HG03558 (cell line): ENCODE results near the gene GZF1.

Source experiments
- ATAC-seq: cut with Tn5 transposase; IDR thresholded peaks from one replicate; pipeline ENCODE4 v1.9.1; 2021; ENCODE audit warnings: moderate number of reproducible peaks; ENCODE audit not compliant: unreplicated experiment; ENCODE audit errors: extremely low read depth

The GZF1 gene

DNA sequence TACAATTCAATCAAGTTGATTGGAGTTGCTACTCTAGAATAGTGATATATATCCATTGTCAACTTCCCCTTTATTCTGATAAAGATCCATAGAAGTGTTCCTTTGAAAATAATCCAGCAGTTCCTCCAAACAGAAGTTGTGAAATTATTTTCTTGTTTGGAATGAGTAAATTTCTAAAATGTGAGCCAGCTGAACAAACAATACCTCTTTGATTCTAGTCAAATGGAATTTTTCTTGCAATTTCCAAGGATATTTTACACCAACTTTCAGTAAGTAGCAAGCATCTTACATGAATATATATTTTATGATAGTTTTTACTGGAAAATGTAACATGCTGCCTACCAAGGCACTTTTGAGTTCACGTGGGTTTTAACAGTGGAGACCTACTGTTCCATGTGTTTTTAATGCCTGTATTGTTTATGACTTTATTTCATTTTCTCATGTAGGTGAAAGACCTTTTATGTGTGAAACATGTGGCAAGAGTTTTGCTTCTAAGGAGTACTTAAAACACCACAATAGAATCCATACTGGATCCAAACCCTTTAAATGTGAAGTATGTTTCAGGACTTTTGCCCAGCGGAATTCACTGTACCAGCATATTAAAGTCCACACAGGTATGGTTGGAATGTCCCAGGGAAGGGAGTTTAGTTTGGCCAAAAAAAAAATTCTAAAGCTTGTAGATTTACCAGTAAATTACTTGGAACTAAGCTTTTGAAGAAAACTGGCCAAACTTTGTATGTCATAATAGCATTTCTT lies 6.5 kb downstream of the GZF1 start:
- ATAC-seq: no peak

DNA sequence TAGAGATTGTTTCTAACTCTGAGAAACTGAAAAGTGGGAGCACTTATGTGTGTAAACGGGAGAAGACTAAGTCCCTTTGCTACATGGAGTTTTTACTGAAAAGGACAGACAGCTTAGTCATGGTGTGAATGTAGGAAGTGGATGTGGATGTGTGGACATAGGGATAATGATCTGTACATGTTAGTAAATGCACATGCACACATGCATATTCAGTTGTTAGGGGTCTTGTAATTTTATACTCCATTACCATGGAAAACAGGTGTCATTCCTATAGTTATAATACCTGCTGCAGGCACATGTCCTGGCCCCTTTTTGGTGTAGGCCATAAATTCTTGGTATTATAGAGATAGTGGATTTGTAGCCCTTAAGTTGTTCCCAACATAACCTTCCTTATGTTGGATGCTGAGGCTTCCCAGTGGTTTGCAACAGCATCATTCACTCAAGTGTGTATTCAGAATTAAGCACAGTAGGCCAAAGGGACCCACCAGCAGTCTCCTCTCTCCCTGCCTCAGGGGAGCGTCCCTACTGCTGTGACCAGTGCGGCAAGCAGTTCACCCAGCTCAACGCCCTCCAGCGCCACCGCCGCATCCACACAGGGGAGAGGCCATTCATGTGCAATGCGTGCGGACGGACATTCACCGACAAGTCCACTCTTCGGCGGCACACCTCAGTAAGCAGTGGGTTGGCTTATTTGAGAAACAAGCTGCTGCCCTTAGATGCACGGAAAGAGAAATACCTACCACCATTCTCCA lies 7.3 kb downstream of the GZF1 start:
- no peak for ATAC-seq

DNA sequence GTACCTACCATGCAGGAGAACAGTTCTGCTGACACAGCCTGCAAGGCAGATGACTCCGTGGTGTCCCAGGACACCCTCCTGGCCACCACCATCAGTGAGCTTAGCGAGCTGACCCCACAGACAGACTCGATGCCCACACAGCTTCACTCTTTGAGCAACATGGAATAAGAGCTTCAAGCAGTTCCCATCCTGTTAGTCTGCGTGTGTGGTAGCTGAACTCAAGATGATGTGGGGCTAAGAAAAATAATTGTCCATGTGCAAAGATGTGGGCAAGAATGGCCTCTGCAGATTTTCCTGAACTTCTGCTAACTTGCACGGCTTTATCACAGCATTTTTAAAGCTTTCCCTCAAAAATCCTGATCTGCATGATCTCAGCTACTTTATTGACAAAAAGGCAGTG lies 8.3 kb downstream of the GZF1 start:
- ATAC-seq: no peak

DNA sequence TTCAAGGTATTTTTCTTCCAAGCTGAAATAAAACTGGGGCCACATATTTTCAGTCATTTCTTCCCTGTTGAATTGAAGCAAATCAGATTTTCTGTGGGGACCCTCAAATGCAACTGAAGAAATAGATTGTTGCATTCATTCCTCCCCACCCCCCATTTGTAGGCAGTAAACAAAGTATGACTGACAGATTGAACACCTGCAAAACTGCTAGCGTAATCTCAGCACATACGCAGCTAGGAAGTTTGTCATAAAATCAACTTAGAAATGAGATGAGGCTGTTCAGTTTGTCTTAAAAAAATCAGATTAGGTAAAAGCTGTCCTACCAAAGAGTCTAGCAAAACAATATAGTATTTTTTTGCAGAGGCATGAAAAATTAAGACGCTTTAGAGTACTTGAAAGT lies 8.9 kb downstream of the GZF1 start:
- no peak for ATAC-seq

DNA sequence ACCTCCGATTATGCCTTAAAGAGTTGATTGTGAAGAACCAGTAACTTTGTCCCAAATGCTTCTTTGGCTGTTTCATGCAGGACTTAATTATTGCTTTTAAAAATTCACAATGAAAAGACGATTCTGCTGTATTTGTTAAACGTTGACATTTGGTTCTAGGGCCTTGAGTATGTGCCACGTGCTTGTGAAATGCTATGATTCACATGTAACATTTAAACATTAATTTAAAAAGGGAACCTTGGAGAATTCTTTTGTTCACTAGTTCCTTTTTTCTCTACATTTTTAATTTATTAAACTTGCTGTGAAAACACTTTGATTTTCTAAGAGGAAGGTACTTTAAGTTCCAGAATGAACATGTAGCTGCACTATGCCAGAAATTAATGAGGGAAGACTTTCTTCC lies 9.5 kb downstream of the GZF1 start:
- no peak for ATAC-seq

DNA sequence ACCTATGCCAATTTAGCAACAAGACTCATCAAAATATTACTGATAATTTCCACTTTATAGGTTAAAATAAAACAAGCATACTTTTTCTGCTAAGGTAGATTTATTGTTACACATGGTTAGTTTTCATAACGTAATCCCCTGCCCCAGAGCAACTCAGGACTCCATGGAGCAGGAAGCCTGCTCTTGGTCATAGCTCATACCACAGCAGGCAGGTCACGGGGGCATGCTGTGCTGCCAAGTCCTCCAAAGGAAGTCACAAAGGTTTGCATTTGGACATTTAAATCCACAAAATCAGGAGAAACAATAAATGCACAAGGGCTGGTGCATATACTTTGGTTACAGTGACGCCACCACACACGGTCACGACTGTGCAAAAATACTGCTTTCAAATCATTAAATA lies 12.5 kb downstream of the GZF1 start:
- no peak for ATAC-seq

DNA sequence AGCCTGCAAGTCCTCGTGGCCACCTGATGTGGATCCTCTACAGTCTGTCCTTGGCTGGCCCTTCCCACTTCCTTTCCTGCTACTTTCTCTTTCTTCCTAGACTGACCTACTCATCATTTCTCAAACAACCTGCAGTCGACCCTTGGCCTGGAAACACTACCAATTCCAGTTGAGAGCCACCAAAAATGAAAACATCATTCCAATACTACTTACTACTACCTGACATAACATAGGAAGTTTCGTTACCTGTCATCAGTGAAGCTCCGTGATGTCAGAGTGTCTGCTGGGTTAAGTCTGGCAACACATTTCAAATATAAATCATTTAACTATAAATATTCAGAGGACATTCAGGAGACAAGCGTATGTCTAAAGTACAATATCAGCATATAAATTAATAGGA lies 13.8 kb downstream of the GZF1 start:
- ATAC-seq: no peak

DNA sequence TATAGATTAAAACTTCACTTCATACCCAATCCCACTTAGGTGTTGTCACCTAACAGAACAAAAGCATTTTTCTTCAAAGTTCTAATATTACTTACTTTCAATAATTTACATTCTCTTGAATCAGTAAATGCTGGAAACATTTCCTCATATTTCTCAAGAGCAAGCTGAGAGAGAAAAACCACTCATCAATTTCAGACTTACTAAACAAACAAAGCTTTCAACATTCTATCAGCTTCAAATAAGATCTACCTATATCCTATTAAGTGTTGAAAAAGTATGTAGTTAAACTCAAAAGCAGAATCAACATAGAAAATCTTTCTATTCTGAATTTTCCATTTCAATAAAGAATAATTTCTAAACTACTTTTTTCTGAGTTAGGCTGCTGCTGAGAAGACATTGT lies 17.8 kb downstream of the GZF1 start:
- ATAC-seq: no peak

DNA sequence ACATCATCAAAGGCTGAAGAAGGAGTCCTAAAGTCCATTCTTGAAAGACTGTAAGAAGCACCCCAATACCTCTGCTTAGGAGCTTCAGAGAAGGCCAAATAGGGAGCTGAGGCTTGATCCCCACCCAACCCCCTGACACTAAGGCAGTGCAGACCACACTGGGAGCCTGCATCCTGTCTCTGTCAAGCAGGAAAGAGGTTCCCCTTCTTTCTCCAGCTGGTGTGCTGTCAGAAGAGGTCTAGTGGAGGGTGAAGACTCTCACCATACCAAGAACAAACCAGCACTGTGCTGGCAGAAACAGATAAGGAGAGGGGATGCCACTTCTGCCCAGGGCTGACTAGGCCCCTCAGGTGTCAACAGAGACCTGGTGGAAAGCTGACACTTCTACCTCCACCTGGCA lies 19.9 kb downstream of the GZF1 start:
- no peak for ATAC-seq

DNA sequence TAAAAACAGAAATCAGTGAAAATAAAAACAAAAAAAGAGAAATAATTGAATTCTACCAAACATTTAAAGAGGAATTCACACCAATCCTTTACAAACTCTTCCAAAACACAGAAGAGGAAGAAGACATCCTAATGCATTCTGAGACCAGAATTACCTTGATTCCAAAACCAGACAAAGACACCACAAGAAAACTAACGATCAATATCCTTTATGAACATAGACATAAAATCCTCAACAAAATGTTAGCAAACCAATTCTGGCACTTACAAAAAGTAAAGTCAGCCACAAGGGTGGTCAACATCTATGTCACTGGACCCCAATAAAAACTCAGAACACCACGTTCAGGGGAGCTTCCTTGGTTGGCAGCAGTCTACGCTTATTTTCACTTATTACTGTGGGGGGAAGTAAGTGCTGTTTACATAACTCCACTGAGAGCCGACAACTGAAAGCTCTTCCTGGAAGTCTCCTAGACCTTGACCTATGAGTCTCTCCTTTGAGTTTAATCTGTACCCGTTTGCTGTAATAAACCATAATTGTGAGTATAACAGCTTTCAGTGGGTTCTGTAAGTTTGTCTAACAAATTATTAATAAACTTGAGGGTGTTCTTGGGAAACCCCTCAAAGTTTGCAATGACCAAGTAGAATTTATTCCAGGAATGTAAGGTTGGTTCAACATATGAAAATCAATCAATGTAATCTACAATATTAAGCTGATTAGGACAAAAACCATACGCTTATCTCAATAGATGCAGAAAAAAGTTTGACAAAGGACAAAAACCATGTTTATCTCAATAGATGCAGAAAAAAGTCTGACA lies 24.5 kb downstream of the GZF1 start:
- ATAC-seq: no peak

DNA sequence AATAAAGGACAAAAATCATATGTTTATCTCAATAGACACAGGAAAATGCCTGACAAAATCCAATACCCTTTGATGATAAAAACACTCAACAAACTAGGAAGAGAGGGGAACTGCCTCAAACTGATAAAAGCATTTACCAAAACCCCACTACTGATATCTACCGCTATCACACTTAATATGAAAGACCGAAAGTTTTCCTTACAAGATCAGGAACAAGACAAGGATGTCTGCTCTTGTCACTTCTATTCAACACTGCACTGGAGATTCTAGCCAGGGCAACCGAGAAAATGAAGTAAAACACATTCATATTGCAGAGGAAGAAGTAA lies 25.1 kb downstream of the GZF1 start:
- no peak for ATAC-seq

DNA sequence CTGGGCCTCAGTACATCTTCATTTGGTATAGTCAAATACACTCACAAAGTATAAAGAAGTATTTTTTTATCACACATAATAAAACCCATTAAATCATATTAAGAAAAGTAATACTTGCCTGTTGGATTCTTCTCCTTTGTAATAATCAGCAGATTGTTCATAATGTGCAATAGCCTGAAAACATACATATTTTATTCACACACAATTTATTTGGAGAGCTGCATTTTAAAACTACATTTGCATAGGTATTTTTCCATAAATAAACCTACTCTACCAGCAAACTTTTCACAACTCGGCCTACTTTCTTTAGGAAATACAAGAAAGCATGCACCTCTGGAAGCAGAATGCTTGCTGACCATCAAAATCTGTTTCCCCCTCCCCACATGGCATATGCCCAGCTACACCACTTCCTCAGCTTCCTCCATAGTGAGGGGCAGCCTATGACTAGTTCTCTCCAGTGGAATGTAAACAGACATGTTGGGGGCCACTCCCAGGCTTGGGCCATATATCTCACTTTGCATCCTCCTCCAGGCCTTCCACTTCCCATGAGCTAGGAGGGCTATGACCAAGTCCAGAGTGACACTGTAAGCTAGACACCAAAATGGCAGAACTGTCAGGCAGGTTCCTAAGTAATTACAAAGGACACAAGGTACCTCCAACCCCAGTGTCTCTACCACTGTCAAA lies 28.3 kb downstream of the GZF1 start:
- ATAC-seq: no peak

DNA sequence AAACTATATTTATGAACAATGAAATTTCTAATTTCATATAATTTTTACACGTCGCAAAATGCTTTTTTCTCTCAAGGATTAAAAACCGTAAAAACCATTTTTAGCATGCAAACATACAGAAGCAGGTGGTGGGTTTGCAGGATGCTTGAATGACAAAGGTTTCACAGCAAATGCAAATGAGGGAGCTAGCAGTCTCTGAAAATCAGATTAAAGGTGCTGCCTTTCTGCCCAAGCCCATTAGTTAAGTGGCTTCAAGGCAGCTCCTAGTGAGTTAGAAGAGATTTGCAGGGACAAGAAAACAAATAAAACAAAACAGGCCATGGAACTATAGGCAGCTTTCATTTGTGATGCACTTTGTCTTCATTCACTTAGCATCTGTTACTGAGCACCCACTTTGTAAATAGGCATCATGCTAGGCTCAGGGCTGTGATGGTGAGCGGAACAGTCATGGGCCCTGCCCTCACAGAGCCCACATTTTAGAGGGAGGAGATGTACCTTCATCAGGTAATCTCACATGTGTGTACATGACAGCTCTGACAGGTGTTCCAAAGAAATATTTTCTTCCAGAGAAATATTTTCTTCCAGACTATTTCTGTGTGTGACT lies 29.8 kb downstream of the GZF1 start:
- no peak for ATAC-seq

DNA sequence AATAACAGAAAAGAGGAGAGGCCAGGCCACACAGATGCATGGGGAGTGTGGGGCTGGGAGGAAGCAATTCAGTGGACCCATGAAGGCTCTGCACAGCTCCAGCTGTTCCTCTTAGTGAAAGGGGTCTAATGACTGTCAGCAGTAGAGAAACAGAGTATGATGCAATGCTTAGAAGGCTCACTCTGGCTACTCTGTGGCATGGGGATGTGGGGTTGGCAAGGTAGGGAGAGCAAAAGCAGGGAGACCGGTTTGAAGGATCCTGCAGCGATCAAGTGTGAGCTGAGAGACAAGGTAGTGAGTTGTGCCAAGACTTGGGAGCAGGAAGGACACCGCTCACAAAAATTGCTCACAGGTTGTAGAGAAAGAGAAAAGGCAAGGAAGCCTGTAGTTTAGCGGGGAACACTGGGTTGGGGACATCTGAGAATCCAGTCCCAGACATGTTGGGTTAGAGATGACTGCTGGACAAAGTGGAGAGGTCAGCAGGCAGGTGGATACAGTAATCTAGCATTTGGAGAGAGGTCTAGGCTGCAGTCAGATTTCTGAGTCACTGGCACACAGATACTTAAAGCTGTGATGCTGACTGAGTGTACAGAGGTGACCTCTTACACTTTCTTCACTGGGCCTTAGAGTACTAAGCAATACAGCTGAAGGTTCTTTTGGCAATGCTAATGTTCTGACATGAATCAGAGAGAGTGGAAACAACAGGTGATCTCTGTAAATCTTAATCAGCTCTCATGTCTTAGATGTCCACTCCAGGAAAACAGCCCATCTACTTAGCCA lies 32.2 kb downstream of the GZF1 start:
- no peak for ATAC-seq

DNA sequence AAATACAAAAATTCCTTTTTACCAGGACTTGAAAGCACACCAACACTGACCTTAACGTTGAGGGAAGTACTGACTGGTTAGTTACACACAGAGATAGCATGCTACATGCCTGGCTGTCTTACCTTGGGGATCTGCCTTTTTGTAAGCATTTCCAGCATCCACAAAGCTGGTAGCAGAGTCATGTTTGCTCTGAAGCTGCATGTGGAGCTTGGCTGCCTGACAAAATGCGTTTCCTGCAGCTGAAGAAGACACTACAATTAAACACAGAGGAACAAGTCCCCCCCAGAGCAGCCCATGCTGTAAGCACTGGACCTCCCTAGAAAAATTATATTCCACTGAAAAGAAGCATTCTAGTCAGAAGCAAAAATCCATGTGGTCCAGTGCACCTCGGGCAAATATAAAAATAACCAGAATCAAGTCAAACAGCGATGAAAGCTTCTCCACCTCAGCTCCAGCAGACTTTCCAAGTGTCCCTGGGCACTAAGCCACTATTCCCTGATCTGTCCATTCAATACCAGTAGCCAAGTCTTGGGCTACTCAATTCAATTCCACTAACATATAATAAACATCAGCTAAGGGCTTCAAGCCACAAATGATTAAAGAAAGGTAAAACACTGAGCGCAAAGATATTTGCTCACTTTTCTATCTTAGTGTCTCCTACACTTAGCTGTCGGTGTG lies 35.1 kb downstream of the GZF1 start:
- no peak for ATAC-seq

DNA sequence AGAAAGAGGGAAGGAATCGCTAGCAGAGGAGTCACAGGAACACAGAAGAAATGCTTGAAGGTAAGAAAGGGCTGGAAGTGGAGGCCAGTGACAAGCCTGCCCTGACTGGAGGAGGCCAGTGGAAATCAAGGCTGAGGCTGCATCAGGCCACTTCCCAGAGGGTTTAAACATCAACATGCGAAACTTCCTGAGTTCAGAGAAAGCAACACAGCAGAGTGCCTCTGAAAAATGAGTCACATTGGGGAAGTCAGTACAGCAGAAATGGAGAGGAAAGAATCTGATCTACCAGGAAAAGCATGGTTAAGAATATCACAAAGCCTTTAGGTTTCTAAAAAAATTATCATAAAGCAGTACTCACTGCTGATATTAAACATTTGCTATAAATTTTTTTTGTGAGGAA lies 36.0 kb downstream of the GZF1 start:
- ATAC-seq: no peak

DNA sequence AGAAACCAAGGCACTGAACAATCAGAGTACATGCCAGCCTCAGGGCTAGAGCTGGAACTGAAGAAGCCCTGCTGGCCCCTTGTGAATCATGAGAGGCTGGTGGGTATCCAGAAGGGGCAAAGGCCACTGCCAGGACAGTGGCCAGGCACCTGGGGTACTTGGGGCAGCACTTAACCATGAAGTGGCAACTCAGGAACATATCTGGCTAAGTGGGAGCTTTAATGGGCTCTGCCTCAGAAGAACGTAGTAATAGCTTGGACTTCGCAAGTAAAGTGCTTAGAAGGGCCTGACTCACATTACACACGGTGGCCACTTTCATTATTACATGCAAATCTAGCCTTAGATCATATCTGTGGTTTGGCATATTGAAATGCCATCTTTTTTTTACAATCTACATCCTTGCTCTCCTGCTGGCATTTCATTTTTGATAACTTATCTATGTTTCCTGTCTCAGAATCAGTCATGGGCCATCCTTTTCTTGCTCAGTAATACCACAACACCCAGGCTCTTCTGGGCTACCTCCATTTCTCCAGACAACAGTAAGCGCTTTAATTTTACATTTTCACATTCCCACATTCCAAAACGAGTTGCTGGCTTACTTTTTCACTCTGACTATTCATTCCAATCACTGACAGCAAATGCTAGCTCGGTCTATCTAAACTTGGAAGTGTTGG lies 37.7 kb downstream of the GZF1 start:
- ATAC-seq: no peak

DNA sequence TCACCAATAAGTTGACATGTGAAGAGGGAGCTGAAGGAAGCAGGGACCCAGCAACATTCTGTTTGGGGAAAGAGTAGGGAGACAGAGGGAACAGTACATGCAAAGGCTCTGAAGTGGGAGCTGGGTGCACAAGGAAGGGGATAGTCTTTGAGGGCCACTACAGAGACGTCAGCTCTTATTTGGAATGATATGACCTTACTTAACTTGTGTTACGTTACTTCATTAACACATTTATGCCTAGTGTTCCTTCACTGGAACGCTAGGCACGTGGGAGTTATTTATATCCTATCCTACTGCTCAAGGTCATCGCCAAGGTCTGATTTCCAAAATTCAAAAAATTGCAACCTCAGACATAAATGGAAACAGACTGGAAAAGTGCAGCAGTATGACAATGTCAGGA lies 39.1 kb downstream of the GZF1 start:
- no peak for ATAC-seq

DNA sequence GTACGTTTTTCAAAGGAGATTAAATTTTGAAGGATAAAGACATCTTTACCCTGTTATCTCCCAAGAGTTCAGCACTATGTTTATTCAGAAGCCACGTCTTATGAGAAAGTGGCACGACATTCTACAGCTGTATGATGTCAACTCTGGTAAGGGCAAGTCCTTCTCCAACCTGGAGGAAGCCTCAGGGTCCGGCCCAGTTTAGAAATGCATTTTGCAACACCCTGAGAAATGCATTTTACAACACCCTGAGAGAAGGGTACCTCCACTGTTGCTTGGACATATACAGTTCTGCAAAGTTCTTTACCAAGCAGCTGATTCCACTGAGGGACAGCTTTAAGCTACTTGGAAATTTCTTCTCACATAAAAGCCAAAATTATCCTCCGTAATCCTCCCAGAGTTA lies 41.8 kb downstream of the GZF1 start:
- no peak for ATAC-seq
